Esophagus (tissue), 2 donors: ENCODE data around the gene C17orf78. TPM values are rescaled to one million over a fixed set of nuclear protein-coding genes. Genes with fewer than 3 reads are reported as not detected.
"Not testable (repeated sequence)": the region's sequence is repeated elsewhere in the genome, so short reads cannot be mapped to it uniquely, and the experiment has no call there.

Experiments
- H3K27ac ChIP-seq, 2 donors: one replicate each; pipeline ENCODE4 v1.5.1; 2013; ENCODE audit warnings: low read depth in 2 of 2, mild to moderate bottlenecking in 2 of 2, inconsistent platforms in 1 of 2, low read length in 1 of 2, moderate library complexity in 1 of 2
- H3K27me3 ChIP-seq, 2 donors: one replicate each; pipeline ENCODE4 v1.6.1; 2013; ENCODE audit warnings: low read length in 2 of 2, control low read depth in 1 of 2, mild to moderate bottlenecking in 1 of 2; ENCODE audit not compliant: insufficient read depth in 2 of 2, control insufficient read depth in 1 of 2
- H3K36me3 ChIP-seq, 2 donors: one replicate each; pipeline ENCODE4 v1.6.1; 2013; ENCODE audit warnings: low read length in 1 of 2; ENCODE audit not compliant: control insufficient read depth in 2 of 2, insufficient read depth in 2 of 2
- H3K4me1 ChIP-seq, 2 donors: one replicate each; pipeline ENCODE4 v1.6.1; 2013; ENCODE audit warnings: low read length in 1 of 2; ENCODE audit not compliant: control insufficient read depth in 2 of 2, insufficient read depth in 2 of 2
- H3K4me3 ChIP-seq, 2 donors: one replicate each; pipeline ENCODE4 v1.5.1; 2013; ENCODE audit warnings: low read length in 2 of 2, mild to moderate bottlenecking in 2 of 2, low read depth in 1 of 2, moderate library complexity in 1 of 2
- H3K9me3 ChIP-seq, 2 donors: one replicate each; pipeline ENCODE4 v1.6.1; 2013; ENCODE audit warnings: mild to moderate bottlenecking in 2 of 2, low read depth in 1 of 2, low read length in 1 of 2, moderate library complexity in 1 of 2; ENCODE audit not compliant: control insufficient read depth in 2 of 2, insufficient read depth in 1 of 2
- WGBS, 2 donors: extraction: QIAGEN DNeasy Blood & Tissue Kit; methylation state at CpG; one replicate each; pipeline ENCODE4 v1.1.7; 2013; 5-methylcytosine and 5-hydroxymethylcytosine counted together
- polyA plus RNA-seq, 2 donors: library from polyadenylated mRNA; stranded (reverse); fragments of 200-250 nt; gene quantifications; one replicate each; pipeline ENCODE4 v1.2.3, GENCODE V29; 2013
- donor health status: healthy with polysubstance abuse.
- donor health status: Bipolar disorder and iron deficiency.

C17orf78 gene
- polyA plus RNA-seq, 2 donors = not detected

GRCh38 chr17:37429039-37429438, 53.3 kb downstream of the C17orf78 start:
- 95 to 99% methylated on average over 3 of the region's 3 CpGs for WGBS, 2 donors

GRCh38 chr17:37429453-37429852, 53.7 kb downstream of the C17orf78 start:
- 91 to 100% methylated on average over 1 of the region's 1 CpG for WGBS, 2 donors
- no peaks in the 10 kb centered on the region for H3K4me1 ChIP-seq
- H3K27me3 ChIP-seq = no peaks in the 10 kb centered on the region
- H3K36me3 ChIP-seq = peaks cover 0 to 4% of the 10 kb centered on the region in 2 donors
- H3K9me3 ChIP-seq = no peaks in the 10 kb centered on the region
- H3K4me3 ChIP-seq = no peak overlapping the region
- H3K27ac ChIP-seq = peak overlapping the region in 1 of 2 donors; percentile 48

More at GRCh38 chr17:37429039-37429438, 53.3 kb downstream of the C17orf78 start:
- Histone ChIP-seq H3K36me3 (peaks cover 0 to 4% of the 10 kb centered on the region in 2 donors), H3K27me3 (no peaks in the 10 kb centered on the region), H3K27ac (peak overlapping the region in 1 of 2 donors; percentile 59), H3K9me3 (no peaks in the 10 kb centered on the region), H3K4me3 (no peak overlapping the region), H3K4me1 (no peaks in the 10 kb centered on the region)

- Histone ChIP-seq H3K36me3 (peaks cover 0 to 4% of the 10 kb centered on the region in 2 donors), H3K9me3 (no peaks in the 10 kb centered on the region), H3K4me1 (no peaks in the 10 kb centered on the region), H3K27me3 (no peaks in the 10 kb centered on the region), H3K4me3 (no peak overlapping the region), H3K27ac (peak overlapping the region in 1 of 2 donors; percentile 48)
- 26 to 33% methylated on average over 1 of the region's 1 CpG for WGBS, 2 donors
Observed at GRCh38 chr17:37430051-37430627, 54.4 kb downstream of the C17orf78 start.

- no peaks in the 10 kb centered on the region for H3K9me3 ChIP-seq
- peaks cover 0 to 2% of the 10 kb centered on the region in 2 donors for H3K36me3 ChIP-seq
- 87 to 94% methylated on average over 2 of the region's 2 CpGs for WGBS, 2 donors
- no peak overlapping the region for H3K27ac ChIP-seq
- H3K4me3 ChIP-seq = no peak overlapping the region
- H3K4me1 ChIP-seq = no peaks in the 10 kb centered on the region
- no peaks in the 10 kb centered on the region for H3K27me3 ChIP-seq
Observed at GRCh38 chr17:37432671-37433070, 56.9 kb downstream of the C17orf78 start.

GRCh38 chr17:37438141-37438540, 62.4 kb downstream of the C17orf78 start:
- peaks cover 5 to 7% of the 10 kb centered on the region in 2 donors for H3K36me3 ChIP-seq
- no peaks in the 10 kb centered on the region for H3K27me3 ChIP-seq
- WGBS, 2 donors = 77 to 78% methylated on average over 4 of the region's 4 CpGs
- H3K9me3 ChIP-seq = no peaks in the 10 kb centered on the region
- H3K4me3 ChIP-seq = no peak overlapping the region
- H3K4me1 ChIP-seq = no peaks in the 10 kb centered on the region
- H3K27ac ChIP-seq = no peak overlapping the region

GRCh38 chr17:37440424-37440823, 64.6 kb downstream of the C17orf78 start:
- Histone ChIP-seq H3K36me3 (peaks cover 5 to 7% of the 10 kb centered on the region in 2 donors), H3K9me3 (no peaks in the 10 kb centered on the region), H3K4me3 (no peak overlapping the region), H3K27ac (no peak overlapping the region), H3K27me3 (no peaks in the 10 kb centered on the region), H3K4me1 (no peaks in the 10 kb centered on the region)
- WGBS, 2 donors = 88 to 98% methylated on average over 2 of the region's 2 CpGs

GRCh38 chr17:37441369-37442014, 65.7 kb downstream of the C17orf78 start:
- H3K36me3 ChIP-seq, H3K4me1 ChIP-seq, H3K27me3 ChIP-seq, H3K27ac ChIP-seq, H3K9me3 ChIP-seq, H3K4me3 ChIP-seq: not testable (repeated sequence)
- WGBS, 2 donors = 91 to 92% methylated on average over 12 of the region's 12 CpGs

Other genes with a start within 250 kb of the C17orf78 start
- 10 to 100 TPM; 20.0 to 25.4 TPM for gene ACACA, start 30.9 kb downstream of the C17orf78 start, polyA plus RNA-seq
- 1 to 10 TPM; 6.2 to 6.7 TPM for gene TADA2A, start 30.9 kb downstream of the C17orf78 start, polyA plus RNA-seq
- gene DUSP14, start 113.9 kb downstream of the C17orf78 start, polyA plus RNA-seq = 10 to 100 TPM; 13.2 to 31.5 TPM
- gene SYNRG, start 233.4 kb downstream of the C17orf78 start, polyA plus RNA-seq = 1 to 10 TPM; 7.6 to 8.2 TPM